GM19239 (cell line): ENCODE results near the gene PPP2R3A.
"Not testable (repeated sequence)": the region's sequence is repeated elsewhere in the genome, so short reads cannot be mapped to it uniquely, and the experiment has no call there.

Experiments
- DNase-seq: peaks from one replicate; pipeline ENCODE4 v3.0.0; 2011; ENCODE audit warnings: low spot score; ENCODE audit not compliant: insufficient read length
- FAIRE-seq: peaks from 2 replicates; lab custom pipeline; 2011; peaks lifted over from hg19 to GRCh38; lab: Jason Lieb, UNC

PPP2R3A gene

DNA sequence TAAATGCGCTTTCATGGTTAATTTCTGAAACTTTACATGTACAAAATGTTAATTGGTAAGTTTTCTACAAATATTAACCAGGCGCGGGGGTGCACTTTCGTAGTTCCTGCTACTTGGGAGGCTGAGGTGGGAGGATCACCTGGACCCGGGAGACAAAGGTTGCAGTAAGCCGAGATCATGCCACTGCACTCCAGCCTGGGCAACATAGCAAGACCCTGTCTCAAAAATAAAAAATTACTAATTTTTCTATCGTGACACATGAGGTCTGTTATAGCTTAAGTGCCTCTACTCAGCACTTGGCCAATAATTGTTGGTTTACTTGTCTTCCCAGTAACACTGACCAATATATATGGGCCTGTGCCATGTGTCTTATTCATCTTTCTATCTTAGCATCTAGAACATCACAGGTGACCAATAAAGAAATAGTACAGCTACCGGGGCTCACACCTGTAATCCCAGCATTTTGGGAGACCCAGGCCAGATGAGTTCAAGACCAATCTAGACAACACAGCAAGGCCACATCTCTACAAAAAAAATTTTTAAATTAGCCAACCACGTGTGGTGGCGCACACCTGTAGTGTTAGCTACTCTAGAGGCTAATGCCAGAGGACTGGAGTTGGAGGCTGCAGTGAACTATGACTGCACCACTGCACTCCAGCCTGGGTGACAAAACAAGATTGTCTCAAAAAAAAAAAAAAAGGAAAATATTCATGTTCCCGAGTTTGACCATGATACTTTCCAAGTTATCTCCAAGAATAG lies 224.5 kb downstream of the PPP2R3A start:
- FAIRE-seq, result no peak
- DNase-seq, result no peak

DNA sequence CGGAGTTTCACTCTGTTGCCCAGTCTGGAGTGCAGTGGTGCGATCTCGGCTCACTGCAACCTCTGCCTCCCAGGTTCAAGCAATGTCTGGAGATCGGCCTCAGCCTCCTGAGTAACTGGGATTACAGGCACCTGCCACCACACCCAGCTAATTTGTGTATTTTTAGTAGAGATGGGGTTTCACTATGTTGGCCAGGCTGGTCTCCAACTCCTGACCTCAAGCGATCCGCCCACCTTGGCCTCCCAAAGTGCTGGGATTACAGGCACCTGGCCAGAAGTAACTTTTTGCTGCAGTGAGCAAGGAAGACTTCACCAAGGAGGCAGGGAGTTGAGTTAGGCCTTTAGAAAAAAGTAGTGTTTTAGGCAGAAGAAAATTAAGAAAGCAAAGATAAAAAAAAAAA lies 226.7 kb downstream of the PPP2R3A start:
- not testable (repeated sequence) for FAIRE-seq, DNase-seq

DNA sequence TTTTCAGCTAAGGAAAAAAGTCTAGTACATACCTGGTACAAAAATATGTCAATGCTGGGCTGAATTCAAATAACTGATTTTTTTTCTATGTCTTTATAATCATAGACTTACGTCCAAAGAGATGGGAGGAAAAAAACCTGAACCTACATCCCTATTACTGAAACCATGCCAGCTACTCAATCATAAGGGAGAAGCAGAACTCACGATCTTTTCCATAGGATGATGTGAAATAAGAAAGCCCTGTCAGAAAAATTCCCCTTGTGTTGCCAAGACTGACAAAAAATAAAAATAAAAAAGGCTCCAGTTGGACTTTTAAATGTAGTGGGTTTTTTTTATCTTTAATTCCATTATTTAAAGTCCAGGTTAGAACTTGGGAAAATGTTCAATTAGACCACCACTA lies 227.3 kb downstream of the PPP2R3A start:
- FAIRE-seq (no peak), DNase-seq (no peak)

DNA sequence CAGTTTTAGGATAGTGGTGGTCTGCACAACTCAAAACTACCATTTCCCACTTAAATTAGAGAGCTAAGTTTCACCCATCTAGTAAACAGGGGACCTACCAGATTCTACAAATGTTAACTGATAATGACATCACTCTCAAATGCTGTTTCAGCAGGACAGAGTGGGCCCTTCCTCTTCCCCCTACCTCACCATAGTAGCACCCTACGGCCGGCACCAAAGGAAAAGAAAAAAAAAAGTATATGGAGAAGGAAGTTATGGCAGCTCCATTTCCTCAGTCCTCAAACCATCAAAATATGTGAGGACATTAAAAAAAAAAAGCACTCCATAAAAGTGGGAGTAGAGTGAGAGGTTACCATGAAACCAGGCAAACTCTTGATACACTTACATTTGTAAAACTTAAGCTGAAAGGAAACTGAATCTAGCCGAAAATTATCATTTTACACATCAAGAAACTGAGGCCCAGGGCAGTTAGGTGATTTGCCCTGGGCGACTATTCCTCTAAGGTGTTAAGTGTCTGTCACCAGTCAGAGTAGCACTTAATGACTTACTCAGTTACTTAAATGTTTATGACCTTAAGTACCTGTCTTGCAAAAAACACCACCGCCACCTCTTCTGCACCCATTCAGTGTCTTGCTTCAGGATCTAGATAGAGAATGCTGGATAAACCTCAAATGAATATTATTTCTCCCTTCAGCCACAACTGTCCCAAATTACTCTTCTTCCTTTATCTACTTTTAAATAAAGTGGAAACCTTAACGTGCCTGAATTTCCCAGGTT lies 227.9 kb downstream of the PPP2R3A start:
- FAIRE-seq (peak; percentile 49), DNase-seq (no peak)

DNA sequence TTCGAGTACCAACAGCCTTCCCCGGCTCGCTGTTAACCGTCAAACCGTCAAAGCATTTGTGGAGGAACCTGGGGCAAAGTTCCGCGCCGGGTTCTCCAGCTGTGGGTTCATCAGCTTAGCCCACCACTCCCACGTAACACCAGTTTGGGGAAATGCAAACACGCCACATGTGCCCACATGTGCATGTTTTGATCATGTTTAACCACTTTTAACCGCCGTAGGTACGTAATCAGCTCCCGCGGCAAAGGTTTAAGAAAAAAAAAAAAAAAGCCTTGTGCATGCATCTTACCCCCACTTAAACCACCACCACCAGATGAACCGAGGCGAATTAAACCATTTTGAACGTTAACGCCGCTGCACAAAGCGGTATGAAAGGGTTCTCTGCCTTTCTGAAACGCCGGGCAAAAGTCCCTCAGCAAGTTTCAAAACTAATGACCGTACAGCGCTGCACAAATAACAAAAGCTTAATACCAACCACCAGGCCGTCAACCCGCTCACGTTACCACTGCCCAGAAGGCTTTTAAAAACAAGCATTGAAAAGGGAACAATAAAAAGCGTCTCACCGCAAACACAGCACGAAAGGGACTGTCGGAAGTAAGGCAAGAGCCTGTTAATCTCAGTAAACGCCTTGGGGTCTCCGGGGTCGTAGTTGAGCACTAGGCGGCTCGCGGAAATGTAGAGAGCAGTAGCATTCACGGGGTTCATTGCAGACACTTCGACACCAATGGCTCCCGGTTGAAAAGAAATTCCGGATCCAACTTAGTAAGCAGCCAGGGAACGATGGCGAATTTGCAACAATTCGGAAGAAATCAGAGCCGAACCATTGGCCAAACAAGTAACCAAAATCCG lies 229.1 kb downstream of the PPP2R3A start:
- FAIRE-seq, result peak; percentile 71
- DNase-seq, result no peak

DNA sequence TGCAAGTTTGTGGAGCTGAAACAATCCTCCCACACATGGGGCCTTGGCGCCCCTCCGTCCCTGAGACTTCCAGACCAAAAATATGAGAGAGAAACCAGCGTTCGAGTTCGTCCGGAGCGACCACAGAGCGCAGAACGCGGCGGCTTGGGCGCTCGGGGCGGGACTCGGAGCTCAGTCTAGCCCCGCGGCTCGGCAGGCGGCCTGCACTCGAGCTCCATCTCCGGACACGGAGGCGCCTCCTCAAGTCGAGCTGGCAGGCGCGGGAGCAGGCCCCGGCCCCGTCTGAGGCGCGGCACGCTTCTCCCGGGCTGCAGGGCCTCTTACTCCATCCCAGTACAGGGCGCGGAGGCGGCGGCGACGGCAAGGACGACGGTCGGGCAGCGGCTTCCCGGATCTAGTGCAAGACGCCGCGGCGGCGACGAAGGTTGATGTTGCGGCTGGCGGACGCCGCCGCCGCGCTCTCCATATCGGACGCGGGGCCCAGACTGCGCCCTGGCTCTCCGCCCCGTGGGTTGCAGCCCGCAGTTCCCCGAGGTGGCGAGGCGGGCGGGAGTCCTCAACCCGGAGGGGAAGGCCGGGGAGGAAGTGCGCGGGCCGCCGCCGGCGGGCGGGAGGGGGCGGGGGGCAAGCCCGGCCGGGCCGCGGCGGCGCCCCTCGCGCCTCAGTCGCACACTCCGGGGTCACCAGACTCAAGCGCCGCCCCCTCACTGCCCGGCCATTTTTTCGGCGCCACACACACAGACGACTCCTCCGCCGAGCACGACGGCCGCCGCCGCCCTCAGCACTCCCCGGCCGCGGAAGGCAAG lies 229.9 kb downstream of the PPP2R3A start:
- DNase-seq, result no peak
- FAIRE-seq, result no peak

DNA sequence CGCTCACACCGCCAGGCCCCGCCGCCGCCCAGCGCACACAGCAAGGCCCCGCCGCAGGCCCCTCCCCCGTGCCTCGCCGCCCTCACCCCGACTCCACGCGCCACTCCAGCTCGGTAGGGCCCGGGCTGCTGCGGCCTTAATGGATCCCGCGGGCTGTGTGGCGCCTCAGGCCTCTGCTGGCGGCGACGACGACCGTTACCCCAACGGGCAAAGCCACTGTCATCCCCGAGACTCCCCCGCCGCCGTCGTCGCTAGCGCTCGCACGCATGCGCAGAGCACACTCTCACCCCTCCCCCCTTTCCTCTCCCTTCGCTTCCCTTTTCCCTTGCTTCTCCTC lies 230.5 kb downstream of the PPP2R3A start, which contains the start of gene MSL2:
Gene MSL2 (minus strand): TSS at position 272 of the 337 bp plus-strand sequence. CDS start 1,222 bp downstream, outside the sequence.
- no peak for DNase-seq
- FAIRE-seq, result no peak

DNA sequence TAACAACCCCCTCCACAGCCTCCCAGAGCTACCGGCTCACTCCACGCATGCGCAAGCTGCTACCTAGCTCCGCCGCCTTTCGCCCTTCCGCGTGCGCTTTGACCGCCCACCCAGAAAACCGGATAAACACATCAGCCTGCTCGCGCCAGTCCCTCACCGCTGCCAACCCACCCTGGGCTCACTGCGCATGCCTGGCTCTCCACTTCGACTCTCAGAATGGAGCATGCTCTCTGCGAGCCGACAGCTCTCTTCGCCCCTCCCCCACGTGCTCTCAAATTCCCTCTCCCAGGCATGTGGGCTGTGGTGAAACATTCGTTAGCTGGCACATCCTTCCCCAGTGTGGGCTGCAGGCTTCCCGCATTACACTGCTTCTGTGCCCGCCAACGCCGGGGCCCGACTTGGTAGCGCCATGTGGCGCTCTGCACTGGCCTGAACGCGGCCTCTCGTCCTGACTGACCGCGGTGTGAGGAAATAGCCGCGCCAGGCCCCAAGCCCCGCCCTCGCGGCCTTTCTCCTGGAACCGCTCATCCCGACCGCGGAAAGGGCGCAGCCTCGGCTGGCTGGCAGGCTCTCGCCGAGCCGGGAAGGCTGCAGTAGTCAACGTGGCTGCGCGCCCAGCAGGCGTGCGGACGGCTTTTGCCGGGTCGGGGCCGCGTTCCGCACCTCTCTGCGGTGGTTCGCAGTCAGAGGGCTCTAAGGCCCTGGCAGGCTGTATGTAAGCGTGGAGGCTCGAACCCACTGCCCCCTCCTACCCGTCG lies 231.1 kb downstream of the PPP2R3A start:
- FAIRE-seq (peak; percentile 99), DNase-seq (peak; percentile 90)

DNA sequence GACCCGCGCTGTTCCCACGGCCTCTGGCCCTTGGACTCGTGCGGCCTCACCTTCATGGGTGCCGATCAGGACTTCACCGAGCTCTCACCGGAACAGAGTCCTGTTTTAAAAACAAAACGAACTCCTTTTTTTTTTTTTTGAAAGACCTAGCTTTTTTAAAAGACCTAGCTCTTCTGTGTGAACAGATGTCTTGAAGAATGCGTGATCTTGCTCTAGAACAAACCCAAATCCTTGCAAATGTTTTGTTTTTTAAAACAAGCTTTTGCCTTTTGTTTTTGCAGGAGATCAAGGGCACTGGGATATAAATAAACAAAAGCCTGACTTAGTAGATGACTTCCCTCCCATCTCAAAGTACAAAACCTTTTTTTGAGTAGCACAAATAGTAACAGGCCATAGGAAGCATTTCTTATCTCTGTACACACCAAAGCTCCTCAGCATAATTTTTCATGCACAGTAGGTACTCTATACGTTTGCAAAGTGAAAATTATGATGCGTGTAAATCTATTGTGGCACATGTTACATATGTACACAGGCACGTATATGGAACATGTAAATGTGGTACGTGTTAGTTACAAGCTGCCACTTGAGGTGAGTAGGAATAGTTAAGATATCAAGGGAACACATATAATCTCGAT lies 231.7 kb downstream of the PPP2R3A start:
- DNase-seq (no peak), FAIRE-seq (no peak)
